EH (cell line): ENCODE data around the gene FAM171A2.

Experiments used
- DNase-seq: peaks from one replicate; pipeline ENCODE4 v3.0.0-alpha.2; 2015; ENCODE audit warnings: low read depth

FAM171A2 gene

DNA sequence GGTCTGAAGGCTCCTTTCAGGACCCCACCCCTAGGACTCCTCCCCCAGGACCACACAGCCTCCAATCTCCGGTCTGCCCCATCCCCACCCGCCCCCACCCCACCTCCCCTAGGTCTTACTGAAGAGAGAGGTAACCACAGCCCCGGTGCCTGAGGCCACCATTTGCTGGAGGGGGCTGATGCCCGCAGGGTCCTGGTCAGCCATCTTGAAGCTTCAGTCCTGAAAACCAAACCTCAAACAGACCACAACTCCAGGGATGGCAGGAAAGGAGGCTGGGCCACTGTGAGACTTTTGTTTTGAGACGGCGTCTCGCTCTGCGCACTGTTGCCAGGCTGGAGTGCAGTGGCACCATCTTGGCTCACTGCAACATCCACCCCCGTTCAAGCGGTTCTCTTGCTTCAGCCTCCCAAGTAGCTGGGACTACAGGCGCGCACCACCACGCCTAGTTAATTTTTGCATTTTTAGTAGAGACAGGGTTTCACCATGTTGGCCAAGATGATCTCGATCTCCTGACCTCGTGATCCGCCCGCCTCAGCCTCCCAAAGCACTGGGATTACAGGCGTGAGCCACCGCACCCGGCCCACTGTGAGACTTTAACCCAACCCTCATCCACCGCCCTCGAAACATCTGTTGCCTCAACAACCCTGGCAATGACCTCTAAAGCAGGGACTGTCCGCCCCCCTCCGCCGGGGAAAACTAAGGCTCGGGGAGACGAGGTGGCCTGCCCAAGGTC is 40.1 kb downstream of the FAM171A2 start:
- no peak for DNase-seq

DNA sequence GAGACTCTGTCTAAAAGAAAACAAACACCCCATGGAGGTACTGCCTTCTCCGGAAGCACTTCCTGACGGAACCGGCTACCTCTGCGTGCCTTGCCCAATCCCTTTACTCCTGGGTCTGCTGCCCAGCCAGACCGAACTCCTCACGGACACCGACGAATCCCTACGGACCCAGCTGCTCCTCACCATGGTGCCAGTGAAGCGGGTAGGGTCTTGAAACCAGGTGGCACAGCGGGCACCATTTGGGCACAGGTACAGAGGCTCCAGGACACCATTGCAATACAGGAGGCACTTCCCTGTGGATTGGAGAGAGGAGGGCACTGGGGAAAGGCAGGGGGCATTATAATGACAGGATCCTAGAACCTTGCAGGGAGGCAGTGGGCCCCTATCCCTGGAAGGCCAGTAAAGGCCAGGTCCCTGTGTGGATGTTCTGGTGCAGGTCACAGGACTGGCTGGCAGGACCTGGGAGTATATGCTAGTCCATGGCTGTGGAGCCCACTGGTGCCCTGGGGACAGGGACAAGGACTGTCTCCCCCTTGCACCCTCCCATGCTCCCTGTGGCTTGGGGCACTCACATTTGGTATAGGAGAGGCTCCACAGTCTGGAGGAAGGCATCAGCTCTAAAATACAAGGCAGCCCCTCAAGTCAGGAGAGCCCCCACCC is 41.3 kb downstream of the FAM171A2 start:
- DNase-seq, result no peak

DNA sequence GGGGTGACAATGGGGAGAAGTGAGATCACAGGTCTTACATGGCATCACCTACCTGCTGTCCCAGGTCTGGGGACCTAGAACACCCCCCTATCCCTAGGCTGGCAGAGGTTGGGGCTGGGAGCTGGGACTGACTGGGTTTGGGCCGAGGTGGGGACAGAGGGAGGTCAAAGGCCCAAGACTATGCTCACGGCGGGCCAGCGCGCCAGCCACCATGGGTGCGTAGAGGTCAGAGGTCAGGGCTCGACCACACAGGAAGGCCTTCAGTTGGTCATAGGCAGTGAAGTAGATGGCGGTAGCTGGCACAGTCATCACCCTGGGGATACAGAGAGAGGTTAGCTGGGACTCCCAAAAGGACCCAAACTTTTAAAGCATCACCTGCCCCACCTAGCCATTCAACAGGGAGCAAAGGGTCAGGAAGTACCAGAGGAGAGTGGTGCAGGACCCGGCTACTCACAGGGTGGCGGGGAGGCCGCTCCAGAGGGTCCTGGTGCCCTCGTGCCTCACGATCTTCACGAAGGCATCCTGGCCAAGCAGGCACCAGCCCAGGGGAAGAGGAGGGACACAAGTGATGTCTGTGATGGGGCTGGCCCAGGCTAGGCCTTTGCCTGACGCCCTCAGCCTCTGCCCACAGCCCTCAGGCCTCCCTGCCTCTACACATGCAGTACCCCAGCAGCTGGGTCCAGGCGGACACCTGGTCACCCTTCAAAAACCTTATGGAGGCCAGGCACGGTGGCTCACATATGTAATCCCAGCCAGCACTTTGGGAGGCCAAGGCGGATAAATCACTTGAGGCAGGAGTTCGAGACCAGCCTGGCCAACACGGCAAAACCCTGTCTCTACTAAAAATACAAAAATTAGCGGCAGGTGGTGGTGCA is 42.2 kb downstream of the FAM171A2 start:
- DNase-seq, result no peak

DNA sequence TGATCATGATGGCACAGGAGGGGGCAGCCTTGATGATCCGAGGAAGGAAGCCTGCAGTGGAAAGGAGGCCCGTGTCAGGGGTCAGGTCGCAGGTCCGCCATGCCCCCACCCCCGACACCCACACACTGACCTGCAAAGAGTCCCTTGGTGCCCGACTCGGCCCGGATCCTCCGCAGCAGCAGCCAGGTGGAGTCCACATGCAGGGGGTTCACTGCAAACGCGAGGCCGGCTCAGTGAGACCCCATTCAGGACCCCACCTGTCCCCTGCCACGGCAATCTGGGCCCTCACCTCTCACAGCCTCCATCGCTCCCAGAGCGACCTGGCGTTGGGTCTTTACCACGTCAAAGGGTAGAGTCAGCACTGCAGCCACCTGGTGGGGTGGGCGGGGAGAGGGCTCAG is 43.6 kb downstream of the FAM171A2 start:
- DNase-seq, result no peak

DNA sequence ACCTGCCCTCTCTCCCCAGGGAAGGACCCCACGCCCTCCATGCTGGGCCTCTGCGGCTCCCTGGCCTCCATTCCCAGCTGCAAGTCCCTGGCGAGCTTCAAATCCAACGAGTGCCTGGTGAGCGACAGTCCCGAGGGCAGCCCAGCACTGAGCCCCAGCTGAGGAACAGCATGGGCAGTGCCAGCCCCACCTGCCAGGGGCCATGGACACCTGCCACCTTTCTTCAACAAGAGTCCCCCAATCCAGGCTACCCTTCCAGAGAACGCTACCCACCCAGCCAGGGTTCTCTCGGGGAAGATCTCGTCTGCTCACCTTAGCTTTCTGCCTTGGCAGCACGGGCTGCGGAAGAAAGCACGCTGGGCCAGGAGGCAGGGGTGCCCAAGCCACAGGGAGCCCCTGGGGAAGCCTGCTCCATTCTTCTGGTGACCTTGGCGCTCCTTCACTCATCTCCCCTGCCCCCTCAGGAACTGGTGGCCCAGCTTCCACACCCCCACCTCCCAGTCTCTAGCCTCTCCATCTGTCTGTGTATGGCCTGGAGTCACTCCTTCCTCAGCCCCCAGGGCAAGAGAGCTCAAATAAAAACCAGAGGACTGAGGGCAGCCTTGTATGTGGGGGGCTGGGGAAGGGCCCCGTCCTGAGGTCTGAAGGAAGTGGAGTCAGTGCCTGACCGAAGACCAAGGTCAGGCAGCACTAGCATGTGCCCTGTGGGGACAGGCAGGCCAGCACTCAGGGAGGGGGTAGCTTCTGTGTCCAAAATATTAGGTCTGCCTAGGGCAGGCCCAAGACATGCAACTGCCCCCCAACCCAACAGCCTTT is 45.4 kb downstream of the FAM171A2 start:
- DNase-seq, result no peak

DNA sequence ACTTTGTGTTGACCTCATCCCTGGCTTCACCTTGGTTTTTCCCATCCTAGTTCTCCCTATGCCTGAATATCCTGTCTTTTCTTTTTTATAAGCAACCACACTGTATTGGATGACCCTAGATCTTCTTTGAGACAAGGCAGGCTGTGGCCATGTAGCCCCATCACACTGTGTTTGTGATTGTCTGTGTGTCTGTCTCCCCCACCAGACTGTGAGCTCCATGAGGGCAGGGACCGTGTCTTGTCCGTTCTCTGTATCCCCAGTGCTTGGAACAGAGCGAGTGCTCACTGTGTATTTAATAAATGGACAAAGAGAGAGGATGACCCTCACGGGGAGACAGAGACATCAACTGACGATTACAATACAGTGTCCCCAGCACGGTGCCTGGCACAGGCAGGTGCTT is 46.1 kb downstream of the FAM171A2 start:
- no peak for DNase-seq

DNA sequence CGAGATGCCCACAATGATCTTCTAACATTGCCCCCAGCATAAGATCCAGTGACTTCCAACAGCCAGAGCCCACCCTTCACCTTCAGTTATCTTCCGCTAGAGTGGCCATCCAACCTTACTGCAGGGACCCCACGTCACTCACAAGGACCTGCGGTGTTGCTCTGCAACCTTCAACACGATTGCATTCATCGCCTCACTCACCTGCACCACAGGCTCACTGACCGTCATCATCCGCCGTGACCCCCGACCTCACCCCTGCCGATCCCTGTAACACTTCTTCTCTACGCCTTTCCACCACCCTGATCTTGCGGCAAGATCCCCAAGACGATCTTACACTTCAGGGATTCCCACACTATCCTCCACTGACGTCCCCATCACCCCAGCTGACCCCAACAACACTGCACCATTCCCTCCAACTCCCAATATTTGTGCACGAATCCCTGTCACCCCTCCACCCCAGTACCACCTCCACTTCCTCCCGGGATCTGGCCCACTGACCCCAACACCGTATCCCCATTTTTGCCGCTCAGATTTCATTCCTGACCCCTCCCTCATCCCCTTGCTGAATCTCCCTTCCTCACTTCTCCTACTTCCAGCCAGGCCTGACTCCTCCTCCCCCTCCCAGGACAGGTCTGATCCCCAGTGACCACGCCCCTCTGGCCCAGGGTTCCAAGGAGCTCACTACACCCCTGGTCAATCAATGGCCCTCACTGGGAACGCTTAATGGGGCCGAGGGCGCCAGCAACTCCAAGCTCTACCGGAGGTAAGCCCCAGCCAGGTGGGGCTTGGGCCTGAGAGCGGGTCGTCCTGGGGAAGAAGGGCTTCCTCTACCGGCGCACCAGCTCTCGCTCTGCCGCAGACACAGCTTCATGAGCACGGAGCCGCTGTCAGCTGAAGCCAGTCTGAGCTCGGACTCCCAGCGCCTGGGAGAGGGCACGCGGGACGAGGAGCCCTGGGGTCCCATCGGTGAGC is 47.6 kb downstream of the FAM171A2 start:
- no peak for DNase-seq

DNA sequence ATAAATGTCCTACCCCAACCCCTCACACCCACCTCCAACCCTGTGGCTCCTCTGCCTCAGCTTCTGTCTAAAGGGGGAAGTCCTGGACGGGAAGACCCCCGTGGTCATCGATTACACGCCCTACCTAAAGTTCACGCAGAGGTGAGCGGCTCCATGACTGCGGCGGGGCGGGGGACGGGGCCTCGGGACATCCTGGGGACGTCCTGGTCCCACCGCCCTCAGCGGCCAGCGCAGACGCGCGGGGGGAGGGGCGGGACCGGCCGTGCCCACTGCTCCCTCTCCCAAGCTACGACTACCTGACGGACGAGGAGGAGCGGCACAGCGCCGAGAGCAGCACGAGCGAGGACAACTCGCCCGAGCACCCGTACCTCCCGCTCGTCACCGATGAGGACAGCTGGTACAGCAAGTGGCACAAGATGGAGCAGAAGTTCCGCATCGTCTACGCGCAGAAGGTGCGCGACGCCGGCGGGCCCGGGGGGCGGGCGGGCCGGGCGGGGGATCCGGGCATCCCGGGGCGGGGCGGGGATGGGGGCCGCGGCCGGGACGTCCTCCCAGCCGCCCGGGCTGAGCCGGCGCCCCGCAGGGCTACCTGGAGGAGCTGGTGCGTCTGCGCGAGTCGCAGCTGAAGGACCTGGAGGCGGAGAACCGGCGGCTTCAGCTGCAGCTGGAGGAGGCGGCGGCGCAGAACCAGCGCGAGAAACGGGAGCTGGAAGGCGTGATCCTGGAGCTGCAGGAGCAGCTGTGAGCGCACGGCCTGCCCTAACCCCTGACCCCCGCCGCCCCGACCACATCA is 48.6 kb downstream of the FAM171A2 start:
- peak; percentile 28 for DNase-seq

DNA sequence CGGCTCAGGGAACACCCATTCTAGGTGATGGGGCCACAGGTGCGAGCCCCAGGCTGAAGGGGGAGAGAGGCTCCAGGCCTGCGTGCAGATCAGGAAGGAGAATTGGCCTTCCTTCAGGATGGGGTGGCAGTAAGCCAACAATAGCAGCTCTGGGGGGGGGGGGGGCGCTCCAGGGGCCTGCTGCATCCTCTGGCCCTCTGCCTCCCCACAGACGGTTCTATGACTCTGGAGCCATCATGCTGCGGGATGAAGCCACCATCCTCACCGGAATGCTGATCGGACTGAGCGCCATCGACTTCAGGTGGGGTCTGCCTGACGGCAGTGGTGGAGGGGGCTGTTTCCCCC is 49.2 kb downstream of the FAM171A2 start:
- no peak for DNase-seq

DNA sequence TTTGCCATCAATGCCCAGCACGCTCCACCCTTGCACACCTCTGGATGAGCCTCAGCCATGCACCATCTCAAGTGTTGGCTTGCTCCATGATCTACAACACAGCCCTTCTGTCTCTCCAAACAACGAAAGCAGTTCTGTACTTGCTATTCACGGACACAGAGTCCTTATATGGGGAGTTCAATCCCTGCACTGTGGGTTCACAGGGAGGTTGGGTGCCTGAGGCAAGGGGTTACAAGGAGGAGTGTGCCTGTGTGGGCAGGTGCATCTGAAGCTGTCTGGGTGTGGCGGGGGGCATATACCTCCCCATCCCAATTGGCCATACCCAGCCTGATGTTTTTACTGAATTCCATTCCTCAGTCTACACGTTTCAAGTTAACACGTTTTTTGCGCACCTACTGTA is 49.6 kb downstream of the FAM171A2 start:
- DNase-seq, result no peak

DNA sequence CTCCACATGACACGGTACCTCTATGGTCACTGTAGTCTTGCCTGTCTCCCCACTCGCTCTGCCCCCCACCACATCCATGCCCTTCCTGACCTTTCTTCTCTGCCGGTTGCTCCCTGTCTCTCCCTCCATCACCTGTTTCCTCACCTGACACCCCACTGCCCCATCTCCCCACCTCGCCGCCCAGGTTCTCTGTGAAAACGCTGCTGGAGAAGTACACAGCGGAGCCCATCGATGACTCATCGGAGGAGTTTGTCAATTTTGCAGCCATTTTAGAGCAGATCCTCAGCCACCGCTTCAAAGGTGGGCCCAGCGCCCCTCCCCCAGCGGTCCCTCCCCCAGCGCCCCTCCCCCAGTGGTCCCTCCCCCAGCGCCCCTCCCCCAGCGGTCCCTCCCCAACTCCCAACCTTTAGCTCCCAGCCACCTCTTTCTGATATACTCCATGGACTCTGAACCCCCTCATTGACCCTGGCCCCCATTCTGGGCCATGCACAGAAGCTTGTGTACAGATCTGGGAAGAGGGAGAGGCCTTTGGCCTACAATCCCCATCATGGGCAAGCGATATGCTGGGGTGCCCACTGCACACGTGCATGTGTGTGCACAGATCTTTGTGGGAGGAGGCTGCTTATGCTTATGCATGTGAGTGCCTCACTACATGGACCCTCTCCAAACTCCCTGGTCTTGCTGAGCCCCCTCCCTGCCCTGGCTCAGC is 51.1 kb downstream of the FAM171A2 start:
- no peak for DNase-seq

DNA sequence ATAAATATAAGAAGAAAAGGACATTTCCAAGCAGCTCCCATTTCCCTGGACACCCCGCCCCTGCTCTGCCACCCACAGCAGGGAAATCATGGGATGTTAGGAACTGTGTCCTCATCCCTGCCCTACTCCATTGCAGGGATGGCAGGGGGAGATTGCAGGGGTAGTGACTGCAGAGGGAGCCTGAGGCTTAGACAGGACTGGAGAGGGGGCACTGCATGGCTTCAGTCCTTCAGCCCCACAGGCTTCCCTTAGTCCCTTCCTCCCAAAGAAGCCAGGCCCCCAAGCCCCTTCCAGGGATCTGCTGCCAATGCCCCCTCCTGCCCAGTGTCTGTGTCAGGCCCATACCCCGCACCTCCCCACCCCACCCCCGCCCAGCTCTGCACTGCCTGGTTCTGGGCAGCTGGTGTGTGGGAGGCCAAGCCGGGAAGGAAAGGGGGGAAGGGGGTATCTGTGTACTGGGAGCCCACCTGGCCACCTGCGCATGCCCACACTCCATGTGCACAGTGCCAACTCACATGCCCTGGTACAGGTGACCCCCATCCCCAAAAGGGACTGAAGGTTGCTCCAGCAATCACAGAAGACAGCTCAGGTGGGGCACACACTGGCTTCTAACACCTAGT is 52.0 kb downstream of the FAM171A2 start:
- DNase-seq, result no peak

DNA sequence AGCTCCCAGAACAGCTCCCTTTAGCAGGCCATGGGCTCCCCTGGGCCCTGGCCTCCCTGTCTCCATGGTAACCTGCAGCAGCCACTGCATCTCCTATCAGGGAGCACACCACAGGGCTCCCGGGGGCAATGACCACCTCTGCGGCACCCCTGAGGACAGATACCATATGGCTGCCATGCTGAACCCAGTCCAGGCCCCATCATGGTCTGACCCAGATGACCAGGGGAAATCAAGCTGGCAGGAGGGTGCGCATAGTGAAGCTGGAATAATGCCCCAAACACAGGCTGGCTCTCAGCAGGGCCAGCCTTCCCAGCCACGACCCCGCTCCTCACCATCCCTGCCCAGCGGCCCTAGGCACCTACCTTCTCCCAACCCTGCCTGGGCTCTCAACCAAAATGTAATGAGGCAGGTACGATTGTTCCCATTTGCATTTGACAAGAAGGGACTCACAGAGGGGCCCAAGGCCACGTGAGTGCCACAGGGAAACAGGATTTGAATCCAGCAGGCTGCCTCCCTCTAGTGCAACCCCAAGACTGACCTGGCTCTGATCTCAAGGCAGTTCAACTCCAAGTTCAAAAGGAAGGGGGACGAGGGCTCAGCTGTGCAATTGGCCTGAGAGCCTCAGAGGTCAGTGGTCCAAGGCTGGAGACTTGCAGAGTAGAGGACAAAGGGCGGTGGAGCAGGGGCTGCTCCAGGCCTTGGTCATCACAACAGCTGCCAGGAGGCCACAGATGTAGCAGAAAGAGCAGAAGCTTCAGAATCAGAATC is 52.9 kb downstream of the FAM171A2 start:
- no peak for DNase-seq

DNA sequence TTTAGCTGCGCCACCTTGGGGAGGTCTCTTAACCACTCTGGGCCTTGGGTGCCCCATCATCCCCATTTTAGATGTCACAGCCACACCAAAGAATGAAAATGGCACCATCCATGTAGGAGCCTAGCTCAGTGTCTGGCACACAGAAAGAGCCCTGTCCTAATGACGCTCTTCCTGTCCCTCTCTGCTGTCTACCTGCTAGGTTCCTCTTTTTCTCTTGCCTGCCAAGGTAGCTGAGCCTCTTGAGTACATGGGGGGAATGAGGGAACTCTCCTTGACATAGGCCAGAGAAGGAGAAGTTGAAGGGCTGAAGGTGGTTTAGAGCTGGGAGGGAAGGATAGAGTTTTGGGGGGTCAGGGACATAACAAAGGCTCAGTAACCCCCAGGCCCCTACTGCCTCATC is 53.5 kb downstream of the FAM171A2 start:
- DNase-seq, result no peak

DNA sequence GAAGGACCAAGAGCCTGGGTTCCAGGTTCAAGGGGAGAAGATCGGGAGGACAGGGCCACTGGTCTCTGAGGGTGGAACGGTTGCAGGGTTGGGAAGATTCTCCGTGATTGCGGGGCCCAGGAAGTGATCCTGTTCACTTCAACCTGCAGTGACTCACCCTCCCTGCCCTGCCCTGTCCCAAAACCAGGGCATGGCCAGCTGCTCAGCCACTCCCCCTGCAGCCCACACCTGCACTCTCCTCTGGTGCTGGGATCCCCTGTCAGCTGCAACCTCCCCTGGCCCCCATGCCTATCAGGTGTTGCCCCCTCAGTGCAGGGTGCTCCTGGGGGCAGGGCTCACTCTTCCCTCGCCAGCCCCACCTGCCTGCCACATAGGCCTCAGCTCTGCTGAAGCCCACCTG is 54.2 kb downstream of the FAM171A2 start:
- DNase-seq, result no peak

DNA sequence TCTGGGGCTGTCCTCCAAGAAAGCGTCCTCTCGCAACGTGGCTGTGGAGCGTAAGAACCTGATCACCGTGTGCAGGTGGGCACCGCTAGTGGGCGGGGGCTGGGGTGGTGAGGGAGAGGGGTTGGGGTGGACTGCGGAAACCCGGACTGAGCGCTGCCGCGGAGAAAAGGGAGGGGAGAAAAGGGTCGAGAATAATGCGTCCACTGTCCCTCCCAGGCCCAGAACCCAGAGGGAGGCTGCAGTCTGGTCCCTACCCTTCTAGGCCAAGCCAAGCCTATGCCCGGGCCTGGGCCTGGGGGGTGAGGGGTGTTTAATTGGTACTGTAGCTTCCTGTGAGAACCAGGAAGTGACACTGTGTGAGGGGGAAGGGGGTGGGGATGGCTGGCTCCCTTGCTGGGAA is 54.8 kb downstream of the FAM171A2 start:
- no peak for DNase-seq

DNA sequence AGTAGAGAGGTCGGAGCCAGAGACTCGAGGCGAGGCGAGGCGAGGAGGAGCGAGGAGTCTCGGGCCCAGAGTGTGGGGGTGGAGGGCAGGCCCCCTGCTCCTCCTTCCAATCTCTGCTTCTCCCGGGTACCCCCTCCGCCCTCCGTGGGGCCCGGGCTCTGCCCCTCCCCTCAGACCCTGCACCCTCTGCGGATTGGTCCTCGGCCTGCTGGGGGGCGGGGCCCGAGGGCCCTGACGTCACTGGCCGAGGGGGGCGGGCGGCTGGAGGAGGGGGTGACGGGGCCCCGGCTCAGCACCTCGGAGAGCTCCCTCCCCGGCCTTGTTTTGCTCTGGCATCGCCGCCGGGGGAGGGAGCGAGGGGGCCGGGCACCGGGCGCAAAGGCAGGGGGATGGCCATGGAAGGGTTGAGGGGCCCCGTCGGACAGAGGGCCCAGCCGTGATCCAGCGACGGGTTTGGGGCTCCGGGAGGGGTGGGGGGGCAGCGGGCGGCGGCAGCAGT is 55.3 kb downstream of the FAM171A2 start, which contains the start of gene RUNDC3A:
Gene RUNDC3A, plus strand, starts transcription at position 282 of the 499 bp plus-strand sequence. CDS start 232 bp downstream, outside the sequence.
- DNase-seq, result peak; percentile 80
